ENCODE measurements around the gene CHMP1A. TPM values are rescaled to one million over a fixed set of nuclear protein-coding genes. Genes with fewer than 3 reads are reported as not detected.

Gene CHMP1A
- total and polyA plus RNA-seq, 2 of the 8 experiments (the other 6 are each of a cell fraction or from before 2014, with no cell fraction given) = 64.4 to 75.8 TPM

- TF ChIP-seq, protein P1, sequence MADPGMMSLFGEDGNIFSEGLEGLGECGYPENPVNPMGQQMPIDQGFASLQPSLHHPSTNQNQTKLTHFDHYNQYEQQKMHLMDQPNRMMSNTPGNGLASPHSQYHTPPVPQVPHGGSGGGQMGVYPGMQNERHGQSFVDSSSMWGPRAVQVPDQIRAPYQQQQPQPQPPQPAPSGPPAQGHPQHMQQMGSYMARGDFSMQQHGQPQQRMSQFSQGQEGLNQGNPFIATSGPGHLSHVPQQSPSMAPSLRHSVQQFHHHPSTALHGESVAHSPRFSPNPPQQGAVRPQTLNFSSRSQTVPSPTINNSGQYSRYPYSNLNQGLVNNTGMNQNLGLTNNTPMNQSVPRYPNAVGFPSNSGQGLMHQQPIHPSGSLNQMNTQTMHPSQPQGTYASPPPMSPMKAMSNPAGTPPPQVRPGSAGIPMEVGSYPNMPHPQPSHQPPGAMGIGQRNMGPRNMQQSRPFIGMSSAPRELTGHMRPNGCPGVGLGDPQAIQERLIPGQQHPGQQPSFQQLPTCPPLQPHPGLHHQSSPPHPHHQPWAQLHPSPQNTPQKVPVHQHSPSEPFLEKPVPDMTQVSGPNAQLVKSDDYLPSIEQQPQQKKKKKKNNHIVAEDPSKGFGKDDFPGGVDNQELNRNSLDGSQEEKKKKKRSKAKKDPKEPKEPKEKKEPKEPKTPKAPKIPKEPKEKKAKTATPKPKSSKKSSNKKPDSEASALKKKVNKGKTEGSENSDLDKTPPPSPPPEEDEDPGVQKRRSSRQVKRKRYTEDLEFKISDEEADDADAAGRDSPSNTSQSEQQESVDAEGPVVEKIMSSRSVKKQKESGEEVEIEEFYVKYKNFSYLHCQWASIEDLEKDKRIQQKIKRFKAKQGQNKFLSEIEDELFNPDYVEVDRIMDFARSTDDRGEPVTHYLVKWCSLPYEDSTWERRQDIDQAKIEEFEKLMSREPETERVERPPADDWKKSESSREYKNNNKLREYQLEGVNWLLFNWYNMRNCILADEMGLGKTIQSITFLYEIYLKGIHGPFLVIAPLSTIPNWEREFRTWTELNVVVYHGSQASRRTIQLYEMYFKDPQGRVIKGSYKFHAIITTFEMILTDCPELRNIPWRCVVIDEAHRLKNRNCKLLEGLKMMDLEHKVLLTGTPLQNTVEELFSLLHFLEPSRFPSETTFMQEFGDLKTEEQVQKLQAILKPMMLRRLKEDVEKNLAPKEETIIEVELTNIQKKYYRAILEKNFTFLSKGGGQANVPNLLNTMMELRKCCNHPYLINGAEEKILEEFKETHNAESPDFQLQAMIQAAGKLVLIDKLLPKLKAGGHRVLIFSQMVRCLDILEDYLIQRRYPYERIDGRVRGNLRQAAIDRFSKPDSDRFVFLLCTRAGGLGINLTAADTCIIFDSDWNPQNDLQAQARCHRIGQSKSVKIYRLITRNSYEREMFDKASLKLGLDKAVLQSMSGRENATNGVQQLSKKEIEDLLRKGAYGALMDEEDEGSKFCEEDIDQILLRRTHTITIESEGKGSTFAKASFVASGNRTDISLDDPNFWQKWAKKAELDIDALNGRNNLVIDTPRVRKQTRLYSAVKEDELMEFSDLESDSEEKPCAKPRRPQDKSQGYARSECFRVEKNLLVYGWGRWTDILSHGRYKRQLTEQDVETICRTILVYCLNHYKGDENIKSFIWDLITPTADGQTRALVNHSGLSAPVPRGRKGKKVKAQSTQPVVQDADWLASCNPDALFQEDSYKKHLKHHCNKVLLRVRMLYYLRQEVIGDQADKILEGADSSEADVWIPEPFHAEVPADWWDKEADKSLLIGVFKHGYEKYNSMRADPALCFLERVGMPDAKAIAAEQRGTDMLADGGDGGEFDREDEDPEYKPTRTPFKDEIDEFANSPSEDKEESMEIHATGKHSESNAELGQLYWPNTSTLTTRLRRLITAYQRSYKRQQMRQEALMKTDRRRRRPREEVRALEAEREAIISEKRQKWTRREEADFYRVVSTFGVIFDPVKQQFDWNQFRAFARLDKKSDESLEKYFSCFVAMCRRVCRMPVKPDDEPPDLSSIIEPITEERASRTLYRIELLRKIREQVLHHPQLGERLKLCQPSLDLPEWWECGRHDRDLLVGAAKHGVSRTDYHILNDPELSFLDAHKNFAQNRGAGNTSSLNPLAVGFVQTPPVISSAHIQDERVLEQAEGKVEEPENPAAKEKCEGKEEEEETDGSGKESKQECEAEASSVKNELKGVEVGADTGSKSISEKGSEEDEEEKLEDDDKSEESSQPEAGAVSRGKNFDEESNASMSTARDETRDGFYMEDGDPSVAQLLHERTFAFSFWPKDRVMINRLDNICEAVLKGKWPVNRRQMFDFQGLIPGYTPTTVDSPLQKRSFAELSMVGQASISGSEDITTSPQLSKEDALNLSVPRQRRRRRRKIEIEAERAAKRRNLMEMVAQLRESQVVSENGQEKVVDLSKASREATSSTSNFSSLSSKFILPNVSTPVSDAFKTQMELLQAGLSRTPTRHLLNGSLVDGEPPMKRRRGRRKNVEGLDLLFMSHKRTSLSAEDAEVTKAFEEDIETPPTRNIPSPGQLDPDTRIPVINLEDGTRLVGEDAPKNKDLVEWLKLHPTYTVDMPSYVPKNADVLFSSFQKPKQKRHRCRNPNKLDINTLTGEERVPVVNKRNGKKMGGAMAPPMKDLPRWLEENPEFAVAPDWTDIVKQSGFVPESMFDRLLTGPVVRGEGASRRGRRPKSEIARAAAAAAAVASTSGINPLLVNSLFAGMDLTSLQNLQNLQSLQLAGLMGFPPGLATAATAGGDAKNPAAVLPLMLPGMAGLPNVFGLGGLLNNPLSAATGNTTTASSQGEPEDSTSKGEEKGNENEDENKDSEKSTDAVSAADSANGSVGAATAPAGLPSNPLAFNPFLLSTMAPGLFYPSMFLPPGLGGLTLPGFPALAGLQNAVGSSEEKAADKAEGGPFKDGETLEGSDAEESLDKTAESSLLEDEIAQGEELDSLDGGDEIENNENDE (IDR thresholded peaks at IDR 0.05; ENCODE audit: insufficient replicate concordance, low read length) = no peak
- TF ChIP-seq CTCF (IDR thresholded peaks at IDR 0.05; ENCODE audit: control extremely low read depth in 1 of 3, insufficient read depth in 1 of 3, low read depth in 1 of 3, low read length in 3 of 3) = no peak
Measured at GRCh38 chr16:89657442-89658220, at the start of gene CHMP1A, which contains the start of gene SPATA33 (continued).

Data from H1 (cell line).